CD4-positive, alpha-beta T cell treated with Interleukin-4 for 4 hours (primary cell): ENCODE measurements around the gene RREB1.

Source experiments
- DNase-seq: peaks from one replicate; pipeline ENCODE4 v3.0.0-alpha.2; 2020

RREB1 gene

DNA sequence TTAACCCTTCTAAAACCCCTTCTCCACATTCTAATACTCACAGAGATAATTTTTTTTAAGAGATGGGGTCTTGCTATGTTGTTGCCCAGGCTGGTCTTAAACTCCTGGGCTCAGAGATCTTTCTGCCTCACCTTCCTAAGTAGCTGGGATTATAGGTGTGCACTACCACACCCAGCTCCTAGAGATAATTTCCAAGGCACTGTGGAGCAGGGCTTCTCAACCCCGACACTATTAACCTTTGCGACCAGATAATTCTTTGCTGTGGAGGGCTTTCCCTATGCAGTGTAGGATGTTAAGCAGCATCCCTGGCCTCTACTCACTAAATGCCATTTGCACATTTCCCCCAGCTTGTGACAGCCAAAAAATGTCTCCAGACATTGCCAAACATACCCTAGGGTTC lies 8.8 kb upstream of the RREB1 start:
- DNase-seq, result no peak

DNA sequence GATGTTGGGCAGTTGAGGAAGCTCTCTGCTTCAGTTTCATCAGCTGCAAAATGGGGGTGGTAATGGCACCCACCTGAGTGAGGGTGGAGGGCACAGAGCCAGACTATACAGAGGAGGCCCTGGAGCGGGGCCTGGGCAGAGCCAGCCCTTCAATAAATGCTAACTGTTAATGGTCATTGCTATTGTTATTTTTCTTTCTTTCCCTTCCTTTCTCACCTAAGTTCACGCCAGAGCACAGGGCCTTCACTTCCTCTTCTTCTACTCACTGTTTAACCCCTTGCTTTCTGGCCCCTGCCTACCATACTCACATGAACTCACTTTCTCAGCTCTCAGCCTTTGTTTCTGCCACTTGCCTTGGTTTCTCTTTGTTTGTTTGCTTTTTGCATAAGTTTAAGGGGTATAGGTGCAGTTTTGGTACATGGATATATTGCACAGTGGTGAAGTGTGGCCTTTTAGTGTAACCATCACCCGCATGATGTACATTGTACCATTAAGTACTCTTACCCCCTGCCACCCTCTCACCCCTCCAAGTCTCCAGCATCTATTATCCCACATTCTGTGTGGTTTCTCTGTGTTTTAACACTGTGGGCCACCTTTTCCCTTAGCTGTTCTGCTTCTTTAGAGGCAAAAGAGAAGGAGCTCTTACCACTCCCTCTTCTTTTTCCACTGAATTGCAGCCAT lies 7.5 kb upstream of the RREB1 start:
- no peak for DNase-seq

DNA sequence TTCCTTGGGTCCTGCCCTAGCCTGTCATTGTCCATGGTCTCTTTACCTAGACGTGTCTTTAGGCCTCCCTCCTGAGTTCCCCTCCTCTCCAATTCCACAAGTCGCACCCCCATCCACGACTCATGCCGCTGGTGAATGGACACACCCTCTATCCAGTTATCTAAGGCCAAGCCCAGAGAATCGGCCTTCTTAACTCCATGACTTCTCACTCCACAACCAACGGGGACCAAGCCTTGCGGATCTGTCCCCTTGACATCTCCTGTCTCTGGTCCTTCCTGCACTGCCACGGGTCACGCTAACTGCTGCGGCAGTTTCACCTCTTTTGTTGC lies 7.0 kb upstream of the RREB1 start:
- no peak for DNase-seq

DNA sequence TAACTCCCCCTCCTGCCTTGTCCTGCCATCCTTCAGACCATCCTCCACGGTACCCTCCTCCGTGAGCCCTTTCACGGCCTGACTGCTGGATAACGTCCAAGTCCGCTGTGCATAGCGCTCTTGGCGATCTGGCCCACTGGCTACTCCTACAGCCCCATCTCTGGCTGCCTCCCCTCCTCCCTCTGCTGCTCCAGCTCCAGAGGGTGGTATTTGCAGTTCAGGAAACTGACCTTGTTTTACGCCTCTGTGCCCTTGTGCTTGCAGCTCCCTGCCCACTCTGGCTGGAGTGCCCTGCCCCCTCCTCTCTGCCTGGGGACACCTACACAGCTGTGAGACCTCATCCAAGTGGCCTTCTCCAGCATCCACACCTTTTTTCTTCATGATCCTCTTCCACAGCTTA lies 6.5 kb upstream of the RREB1 start:
- no peak for DNase-seq

DNA sequence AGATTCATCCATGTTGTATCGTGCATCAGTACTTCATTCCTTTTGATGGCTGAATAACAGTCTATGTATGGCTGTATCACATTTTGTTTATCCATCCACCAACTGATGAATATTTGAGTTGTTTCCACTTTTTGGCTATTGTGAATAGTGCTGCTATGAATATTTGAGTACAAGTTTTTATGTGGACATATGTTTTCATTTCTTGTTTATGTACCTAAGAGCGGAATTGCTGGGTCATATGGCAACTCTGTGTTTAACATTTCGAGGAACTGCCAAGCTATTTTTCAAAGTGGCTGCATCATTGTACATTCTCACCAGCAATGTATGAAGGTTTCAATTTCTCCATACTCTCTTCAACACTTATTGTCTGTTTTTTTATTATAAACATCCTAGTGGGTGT lies 3.0 kb upstream of the RREB1 start:
- no peak for DNase-seq

DNA sequence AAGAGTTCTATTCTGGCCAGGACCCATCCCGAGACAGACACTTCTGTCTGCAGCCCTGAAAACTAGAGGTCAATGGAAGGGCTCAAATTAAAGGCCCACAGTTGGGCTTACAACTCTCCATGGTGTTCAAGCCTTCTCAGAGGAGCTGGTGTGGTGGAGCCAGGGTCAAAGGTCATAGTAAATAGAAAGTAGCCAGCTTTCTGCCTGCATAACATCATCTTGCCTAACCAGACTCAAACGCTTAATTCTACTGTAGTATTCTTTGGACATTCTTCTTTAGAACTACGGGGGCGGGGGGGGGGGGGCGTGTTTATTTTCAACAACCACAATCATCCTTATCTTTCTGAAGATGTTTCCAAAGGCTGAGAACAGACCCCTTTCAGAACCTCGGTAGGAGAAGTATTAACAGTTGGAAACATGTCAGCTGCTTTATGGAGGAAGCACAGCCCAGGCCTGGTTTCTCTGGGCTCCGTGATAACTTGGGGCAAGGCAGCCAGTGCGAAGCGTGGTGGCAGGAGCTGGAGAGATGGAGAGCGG lies 1.5 kb upstream of the RREB1 start:
- DNase-seq, result no peak

DNA sequence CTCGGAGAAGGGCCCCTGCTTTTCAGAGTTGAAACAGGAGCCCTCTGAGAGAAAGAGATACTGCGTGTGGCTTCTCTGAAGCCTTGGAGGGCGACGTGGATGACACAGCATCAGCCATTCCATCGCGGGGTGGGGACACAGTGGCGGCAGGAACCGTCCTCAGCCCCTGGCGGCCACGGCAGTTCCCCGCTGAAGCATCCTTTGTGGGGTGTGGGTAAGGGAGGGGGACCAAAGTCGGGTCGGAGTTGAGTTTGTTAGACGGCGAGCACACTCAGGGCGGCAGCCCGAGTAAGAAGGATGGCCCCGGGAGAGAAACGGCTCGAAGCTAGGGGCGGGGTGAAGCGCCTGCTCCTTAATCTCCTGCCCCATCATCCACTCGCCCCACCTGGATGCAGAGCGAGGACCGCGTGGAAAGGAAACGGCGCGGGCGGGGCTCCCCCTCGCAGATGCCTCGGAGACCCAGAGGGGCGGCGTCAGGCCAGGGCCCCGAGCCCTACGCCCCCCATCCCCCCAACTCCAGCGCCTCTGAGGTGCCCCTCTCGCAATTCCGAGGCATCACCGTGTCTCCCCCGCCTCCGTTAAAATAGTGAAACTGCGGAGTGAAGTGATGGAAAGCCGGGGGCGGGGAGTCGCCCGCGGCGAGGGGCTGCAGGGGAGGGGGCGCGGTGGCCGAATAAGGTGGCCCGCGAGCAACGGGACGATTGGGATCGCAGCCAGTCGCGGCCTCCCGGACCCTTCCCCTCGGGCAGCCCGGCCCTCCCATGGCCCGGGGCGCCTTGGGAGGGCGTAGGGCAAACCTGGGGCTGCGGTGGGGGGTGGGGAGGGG lies 796 bp upstream of the RREB1 start:
- peak; percentile 69 for DNase-seq

DNA sequence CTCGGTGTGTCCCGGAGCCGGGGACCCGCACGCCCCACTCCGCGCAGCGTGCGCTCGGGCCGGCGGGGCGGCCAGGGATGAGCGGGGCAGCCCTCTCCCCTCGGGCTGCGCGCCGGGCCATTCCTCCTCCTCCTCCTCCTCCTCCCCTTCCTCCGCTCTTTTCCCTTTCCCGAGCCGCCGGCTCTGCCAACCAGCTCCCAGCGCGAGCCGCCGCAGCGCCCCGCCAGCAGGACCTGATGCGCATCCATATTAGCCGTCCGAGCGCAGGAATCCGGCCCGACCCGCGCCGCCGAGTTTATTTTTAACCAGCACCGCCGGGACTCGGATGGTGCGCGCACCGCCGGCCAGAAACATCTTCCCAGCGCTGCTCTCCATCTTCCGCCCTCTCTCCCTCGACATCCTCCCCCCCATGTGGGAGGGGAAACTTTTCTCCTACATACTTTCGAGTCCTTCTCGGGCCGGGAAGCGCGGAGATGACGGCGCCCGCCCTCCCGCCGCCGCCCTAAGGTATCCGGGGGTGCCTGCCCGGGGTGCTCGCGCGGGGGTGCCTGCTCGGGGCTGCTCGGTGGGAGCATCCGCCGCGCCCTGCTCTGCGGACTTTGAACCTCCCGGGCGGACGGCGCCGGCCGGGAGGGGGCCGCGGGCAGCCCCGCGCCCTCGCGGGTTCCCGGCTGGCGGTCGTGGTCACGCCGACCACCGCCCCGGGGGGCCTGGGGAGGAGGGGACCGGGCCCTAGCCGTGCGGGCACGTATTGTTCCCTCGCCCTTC lies 619 bp downstream of the RREB1 start:
- DNase-seq, result peak; percentile 25

DNA sequence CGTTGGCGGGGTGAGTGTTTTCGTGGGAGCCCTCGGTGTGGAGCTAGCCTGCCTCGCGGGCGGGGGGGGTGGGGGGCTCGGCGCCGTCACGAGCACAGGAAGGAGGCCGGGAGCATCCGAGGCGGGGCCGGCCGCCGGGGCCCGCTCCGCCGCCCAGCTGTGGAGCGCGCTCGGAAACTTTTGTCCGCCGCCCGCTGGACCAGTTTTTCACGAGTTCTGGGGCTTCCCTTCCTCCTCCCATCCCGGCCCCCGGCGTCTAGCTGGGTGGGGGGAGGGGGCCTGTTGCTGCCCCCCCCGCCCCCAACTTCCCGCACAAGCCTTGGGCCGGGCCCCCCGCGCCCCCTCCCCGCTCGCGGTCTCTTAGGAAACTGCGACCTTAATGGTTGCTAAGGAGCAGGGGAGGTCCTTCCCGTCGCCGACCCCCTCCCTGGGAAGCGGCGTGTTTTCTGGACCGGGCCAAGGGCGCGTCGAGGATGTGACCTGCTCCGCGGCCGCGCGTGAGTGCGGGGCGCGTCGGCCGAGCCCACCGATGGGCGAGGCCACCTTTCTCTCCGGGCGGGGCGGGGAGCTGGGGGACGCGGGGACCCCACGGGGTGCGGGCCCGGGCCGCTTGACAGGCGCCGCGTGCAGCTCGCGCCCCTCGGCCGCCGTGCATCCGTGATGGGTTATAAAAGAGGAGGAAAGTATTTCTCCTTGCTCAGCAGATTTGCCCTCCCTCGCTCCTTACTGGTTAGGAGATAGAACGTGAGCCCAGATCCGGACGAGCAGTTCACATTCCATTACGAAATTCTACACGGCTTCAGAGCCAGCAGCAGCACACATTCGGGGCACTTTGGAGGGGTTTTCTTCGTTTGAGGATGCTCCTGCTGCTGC lies 1.4 kb downstream of the RREB1 start:
- DNase-seq, result peak; percentile 29

DNA sequence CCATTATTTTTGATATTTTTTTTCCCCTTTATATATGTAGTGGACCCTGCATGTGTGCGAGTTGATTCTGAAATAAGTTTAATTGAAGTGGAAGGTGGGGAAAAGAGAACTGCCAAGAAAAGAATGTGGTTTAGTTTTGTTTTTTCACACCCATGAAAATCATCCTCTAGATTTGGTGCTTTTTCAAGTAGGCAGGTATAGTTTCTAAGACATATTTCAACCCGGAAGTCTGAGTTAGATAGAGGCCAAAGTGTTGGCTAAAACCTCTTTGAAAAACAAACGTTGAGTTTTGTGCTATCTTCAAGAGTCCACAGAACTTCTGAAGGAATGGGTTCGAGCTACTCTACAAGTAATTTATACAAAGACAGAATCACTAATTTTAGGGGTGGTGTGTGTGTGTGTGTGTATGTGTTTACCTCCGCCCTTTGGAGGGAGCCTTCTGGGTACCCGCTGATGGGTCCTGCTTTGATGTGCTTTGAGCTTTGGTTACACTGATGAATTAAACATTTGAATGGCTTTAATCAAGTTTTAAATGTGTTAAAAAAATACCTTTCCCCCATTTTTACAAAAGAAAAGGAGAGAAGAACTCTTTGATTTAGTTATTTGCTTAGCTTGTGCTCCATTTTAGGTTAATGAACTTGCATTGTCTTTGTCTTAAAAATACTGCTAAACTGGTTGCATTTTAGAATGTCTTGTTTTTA lies 2.5 kb downstream of the RREB1 start:
- no peak for DNase-seq

DNA sequence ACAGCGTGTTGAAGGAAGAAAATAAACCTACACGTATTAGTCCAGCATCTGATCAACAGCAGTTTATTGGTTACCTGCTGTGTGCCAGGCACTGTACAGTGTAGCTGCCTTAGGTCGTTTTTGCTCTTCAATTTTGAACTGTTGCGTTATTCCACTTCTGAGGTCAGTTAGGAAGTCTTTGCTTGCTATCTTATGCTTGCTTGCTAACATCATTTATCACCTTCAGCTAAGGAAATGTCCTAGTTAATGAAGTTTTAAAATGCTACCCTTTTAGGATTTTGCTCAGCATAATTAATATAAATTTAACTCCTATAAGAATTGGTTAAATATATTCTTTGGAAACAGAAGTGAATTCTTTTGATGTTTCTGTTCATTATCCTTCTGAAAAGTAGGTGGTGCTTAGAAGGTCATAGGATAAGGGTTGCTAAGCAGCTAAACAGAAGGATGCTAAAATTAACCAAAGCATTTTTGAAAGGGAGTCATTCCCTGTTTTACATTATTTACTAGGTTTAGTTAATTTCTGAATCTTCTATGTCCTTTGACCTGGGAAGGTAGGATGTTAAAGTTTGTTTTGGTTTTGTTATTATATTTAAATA lies 3.4 kb downstream of the RREB1 start:
- no peak for DNase-seq

DNA sequence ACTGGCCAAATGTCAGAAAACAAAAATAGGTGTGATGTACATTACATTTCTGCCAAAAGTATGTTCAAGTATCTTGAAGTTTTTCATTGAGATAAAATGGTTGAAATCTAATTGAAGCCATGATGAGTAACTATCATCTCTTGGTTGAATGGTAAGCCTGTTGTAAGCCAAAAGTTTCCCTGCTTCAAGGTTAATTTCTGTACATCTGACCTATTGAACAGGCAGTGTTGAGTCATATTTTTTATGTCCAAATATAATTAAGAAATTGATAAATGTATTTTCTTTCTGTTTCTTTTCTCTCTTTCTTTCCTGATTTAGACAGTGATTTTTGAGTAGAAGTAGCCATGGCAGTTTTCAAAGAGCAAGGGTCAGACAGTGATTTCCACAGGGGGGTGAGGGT lies 4.4 kb downstream of the RREB1 start:
- DNase-seq, result no peak

DNA sequence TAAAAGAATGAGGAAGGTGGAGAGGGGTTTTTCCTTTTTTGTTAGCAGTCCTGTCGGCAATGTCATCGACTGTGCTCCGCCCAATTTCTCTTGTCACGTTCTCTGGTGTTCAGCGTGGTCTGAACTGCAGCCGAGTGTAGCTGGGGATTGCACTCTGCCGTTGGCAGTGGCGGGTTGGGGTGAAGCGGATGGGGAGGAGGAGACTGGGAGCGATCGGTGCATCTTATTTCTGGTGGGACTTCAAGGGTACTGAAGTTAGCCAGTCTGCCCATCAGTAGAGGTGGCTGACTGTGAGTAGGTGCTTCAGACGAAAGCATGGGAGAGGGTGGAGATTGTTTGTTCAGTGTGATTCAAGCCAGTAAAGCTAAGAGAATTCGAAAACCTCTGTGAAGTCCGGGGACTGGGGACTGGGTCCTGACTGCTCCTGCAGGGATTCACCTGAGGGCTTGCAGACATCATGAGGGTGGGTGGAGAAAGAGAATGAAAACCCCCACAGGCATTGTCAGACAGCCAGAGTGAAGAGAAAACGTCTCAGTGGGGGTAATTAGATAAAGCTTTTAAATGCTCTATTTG lies 5.1 kb downstream of the RREB1 start:
- DNase-seq, result no peak

DNA sequence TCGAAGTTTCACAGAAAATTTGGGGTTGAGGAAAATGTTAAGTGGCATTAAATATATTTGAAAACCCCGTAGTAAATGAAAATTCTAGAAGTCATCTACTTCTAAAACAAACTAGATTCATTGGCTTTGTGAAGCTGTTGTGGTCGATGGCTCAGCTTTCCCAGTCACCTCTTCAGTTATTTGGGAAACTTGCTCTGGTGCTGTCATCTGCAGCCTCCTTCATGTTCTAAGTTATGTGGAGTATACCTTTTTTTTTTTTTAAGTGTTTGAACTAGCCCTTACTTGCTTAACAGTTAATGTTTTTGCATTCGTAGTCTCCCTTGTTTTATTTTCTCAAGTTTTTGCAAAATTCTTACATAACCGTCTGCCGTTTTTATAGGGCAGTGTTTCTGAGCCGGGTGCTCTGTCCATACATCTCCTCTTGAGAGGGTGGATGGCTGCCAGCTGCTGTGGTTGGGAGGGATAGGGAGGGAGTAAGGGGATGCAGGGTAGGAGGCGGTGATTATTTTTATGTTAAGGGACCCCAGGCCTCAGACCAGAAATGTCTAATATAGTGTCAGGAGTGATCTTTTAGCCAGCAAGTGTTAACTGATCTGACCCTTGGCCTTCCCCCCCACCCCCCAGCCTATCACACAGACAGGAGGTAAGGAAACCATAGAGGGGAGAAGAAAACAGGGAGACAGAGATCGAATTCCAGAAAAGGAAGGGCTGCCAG lies 7.1 kb downstream of the RREB1 start:
- no peak for DNase-seq

DNA sequence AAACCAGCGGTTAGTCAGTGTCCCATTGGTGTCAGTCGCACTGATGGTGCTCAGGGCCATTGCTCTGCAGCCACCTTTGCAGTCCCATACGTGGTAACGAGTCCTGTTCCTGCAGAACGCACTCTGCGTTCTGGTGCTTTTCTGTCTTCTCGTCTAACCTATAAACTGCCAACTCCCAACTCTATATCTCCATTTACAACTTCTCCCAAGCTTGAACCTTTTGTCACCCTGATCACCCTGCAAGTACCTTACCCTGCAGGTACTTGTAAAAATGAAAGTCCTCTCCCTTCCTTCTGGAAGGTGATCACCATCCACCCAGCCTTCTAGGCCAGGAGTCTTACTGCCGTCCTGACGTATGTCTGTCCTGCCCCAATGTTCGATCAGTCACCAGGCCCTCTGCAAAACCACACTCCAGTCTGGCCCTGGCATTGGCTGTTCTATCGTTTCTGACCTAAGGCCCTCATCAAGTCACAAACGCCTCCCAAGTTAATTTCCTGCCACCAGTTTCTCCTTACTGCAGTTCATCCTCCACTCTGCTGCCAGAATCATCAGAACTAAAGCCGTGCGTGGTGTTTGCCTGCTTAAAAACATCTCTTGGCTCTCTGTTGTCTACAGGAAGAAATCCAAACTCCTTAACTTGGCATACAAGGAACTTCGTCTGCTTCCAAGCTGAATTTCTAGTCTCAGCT lies 7.9 kb downstream of the RREB1 start:
- DNase-seq, result no peak

DNA sequence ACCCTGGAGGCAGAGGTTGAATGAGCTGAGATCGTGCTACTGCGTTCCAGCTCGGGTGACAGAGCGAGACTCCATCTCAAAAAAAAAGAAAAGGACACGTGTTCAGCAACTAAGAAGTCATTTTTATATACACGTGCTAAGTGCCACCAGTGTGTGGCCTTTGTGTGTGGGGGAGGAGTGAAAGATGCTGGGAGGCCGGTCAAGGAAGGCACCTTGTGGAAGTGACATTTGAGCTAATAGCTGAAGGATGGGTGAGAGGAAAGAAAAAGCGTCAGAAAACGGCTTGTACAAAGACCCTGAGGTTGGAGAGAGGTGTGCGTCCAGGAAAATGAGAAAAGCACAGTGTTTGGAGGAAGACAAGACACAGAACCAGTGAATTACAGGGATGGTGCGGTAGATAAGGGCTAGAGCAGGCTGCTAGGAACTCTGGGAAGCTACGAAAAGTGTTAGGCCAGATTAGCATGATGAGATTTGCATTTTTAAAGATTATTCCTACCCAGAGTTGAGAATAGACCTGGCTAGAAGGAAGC lies 11.6 kb downstream of the RREB1 start:
- DNase-seq, result no peak

DNA sequence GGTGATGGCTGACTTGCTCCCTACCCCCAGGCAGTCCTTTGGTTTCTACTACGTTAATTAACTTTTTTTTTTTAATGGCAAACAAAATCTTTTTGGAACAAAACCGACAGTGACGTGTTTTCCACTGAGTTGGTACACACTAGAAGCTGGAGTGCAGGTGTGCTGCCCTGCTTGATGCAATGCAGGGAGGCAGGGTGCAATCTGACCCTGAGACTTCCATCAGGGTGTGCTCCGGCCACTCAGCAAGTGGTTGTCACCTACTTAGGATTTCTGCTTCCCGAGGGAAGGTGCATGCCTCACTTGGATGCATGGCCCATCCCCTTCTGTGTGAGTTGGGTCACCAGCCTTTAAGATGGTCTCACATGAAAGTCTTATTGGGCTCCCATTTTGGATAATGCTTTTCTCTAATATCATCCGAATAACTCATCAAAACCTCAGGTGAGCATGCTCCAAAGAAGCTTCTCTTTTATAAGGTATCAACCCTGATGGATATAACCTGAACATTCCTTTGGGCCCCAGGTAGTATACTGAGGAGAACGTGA lies 14.0 kb downstream of the RREB1 start:
- DNase-seq, result no peak

DNA sequence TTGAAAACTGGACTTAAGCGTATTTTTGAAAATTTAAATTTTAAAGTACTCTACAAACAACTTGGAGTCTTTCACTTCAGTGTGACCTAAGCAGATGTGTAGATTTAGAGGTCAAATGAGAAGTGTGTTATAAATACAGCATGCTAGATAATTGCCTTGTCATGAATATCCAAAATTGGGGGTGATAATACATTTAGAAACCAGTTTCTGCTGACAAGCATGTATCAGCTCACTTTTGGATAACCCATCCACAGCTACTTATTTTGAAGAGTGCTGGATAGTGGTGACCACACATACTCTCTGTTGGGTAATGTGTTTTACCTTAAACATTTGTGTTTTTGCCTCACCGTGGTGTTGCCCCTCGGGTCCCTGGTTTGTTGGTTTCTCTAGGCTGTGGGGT lies 14.9 kb downstream of the RREB1 start:
- DNase-seq, result no peak

DNA sequence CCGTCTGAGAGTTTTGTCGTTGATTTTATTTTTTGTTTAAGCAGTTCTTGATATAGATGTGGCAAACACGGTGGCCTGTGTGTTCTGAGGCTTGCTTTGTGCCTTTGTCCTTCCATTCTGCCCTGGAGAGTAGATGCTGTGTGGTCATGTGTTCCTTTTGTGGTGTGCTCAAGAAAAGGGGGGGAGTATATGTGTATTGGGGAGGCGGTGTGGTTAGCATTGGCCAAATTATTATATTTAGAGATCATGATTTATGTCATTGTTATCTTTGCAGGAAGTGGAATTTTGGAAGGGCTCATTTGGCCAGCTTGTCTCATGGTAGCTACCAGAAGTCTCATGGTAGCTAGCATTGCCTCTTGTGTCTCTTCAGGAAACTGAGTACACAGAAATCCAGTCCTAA lies 16.4 kb downstream of the RREB1 start:
- DNase-seq, result no peak
